ENCODE data around the gene EREG. TPM values are rescaled to one million over a fixed set of nuclear protein-coding genes. Genes with fewer than 3 reads are reported as not detected.

Gene EREG
- total and polyA plus RNA-seq, 10 of the 15 experiments (the other 5 are each of a cell fraction or from before 2014, with no cell fraction given), result not detected

- TF ChIP-seq CUX1 (IDR thresholded peaks at IDR 0.05; ENCODE audit: insufficient replicate concordance, low read depth, low read length), result no peak
- no peak for TF ChIP-seq BRCA1 (IDR thresholded peaks at IDR 0.05; ENCODE audit: low read depth, low read length)
- no peak for TF ChIP-seq SMARCA5 (IDR thresholded peaks at IDR 0.05)
- TF ChIP-seq MXI1 (IDR thresholded peaks at IDR 0.05; ENCODE audit: low read depth, low read length), result no peak
- no peak for TF ChIP-seq CBFB (IDR thresholded peaks at IDR 0.05; ENCODE audit: low read depth)
- no peak for TF ChIP-seq E2F4 (IDR thresholded peaks at IDR 0.05; ENCODE audit: low read depth, low read length)
- TF ChIP-seq NBN (IDR thresholded peaks at IDR 0.05), result no peak
- TF ChIP-seq MYC (IDR thresholded peaks at IDR 0.05; ENCODE audit: insufficient read depth, insufficient read length, insufficient replicate concordance, low read length, severe bottlenecking), result no peak
Measured at GRCh38 chr4:74334636-74335035, 30.3 kb upstream of the EREG start (continued).

All from GM12878 (cell line).